Hematopoietic multipotent progenitor cell treated with erythropoietin and hydrocortisone succinate and interleukin-3 and kit ligand, for 4 days (in vitro differentiated cells): ENCODE data around the gene OSTF1.
A peak's percentile ranks its signal among the peaks of the same experiment; 100 is the strongest.

Experiments used
- DNase-seq: peaks from one replicate; pipeline ENCODE4 v3.0.0-alpha.2; 2015

The OSTF1 gene

DNA sequence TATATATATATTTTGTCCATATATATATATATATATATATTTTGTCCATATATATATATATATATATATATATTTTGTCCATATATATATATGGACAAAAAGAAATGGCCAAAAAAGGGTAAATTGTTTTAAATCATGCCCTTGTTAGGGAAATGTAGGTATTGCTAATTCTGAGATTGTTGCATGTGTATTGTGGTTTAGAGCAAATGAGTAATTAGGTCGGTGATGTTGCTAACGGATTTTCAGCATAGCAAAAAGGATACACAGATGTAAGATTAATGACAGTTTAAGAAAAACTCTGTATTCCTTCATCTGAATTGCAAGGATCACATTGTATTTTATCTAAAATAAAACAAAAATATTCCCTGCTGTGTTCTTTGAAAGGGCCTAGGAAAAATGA lies 40.2 kb downstream of the OSTF1 start:
- DNase-seq, result no peak

DNA sequence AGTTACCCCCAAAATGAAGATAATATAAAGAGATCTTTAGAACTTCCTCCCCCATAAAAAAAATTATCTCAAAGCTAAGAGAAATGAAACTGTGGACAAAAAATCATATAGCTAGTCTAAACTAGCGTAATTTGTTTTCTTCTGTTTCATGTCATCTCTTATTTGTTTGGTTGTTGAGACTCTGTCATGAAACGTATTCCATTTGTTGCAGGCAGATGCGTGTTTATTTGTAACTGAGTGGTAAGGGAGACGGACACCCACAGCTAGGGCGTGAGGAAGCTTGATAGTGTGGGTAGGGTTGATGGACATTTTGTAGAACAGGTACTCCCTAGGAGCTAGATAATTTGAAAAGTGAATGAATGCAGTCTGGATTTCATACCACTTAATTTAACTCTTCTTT lies 41.9 kb downstream of the OSTF1 start:
- DNase-seq, result no peak

DNA sequence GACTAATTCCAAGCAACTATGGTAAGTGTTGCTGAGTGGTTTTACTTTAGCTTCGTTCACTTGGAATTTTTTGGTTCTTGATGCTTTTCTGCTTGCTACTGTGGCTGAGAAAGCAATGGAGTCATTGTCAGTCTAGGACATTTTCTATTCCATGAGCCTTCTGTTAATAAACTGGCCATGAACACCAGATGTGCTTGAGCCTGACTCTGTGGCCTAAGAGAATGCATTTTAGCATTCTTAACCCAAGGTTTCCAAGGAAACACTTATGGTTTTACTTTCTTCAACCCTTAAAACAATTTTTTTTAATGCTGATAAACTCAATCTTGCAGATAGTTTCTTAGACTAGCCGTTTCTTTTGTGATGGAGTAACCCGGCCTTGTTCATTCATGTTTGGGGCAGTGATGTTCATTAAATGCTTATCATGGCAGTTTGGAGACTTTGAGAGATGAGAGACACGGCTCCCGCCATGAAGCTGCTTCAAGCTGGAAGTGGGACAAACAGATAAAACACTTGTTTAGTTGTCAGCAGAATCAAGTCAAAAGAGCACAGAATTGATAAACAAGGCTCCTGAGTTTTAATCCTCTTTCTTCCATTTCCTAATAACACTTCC lies 42.4 kb downstream of the OSTF1 start:
- DNase-seq, result no peak

DNA sequence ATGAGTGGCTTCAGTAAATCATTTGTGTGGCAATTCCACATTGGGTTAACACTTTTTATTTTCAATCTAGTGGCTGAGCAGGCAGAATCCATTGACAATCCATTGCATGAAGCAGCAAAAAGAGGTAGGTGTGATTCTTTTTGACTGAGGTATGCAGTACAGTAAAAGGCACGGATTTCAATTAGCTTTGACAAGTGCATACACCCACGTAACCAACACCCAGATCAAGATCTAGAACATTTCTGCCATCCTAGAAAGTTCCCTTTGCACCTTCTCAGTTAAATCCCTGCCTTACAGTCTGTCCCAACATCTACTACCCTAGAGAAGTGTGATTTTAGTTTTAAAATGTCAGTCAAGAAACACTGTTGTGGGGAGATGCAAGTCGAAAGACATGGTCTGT lies 43.4 kb downstream of the OSTF1 start:
- no peak for DNase-seq

DNA sequence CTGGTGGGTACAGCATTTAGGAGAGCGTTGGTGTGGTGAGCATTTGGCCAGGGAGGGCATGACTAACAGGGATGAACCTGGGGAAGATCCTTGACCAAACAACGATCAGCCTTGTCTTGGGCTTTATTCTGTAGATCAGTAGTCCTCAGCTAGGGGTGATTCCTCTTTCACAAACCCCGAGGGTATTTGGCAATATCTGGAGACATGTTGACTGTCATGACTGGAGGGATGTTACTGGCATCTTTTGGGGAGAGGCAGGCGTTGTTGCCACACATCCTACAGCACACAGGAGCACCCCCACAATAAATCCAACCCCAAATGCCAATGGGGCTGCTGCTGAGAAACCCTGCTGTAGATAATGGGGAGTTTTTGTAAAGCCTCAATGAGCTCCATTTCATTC lies 43.9 kb downstream of the OSTF1 start:
- peak; percentile 25 for DNase-seq

DNA sequence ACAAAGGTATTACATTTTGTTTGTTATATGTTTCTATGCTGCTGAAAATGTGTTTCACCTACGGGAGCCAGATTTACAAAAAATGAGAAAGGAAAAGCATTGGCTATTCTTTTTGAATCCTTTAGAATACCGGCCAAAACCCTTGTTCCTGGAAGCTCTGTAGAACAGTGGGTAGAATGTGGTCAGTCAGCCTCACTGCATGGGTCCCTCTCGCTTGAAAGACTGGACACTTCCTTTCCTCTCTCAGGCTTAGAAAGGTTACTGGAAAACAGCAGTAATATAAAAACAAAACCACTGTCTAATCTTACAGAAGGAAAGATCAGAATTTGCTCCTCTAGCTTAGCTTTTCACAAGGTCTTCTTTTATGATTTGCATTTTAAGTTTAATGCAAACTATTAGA lies 45.1 kb downstream of the OSTF1 start:
- no peak for DNase-seq

DNA sequence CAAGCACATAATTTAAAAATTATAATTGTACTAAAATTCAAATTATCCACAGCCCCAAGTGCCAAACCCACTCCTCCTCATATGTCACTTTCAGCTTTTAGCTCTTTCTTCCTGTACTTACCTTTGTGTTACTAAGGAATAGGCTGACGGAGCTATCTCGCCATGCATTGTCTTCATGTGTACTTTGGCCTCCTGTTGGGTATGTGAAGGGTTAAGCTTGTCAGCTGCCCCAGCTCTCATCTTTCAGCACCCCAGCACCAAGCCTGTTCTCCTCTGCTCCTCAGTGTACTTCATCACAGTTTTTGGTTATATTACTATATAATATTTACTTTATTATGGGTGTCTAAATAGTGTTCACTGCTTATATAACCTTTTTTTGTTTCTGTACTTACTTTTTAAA lies 46.2 kb downstream of the OSTF1 start:
- no peak for DNase-seq

DNA sequence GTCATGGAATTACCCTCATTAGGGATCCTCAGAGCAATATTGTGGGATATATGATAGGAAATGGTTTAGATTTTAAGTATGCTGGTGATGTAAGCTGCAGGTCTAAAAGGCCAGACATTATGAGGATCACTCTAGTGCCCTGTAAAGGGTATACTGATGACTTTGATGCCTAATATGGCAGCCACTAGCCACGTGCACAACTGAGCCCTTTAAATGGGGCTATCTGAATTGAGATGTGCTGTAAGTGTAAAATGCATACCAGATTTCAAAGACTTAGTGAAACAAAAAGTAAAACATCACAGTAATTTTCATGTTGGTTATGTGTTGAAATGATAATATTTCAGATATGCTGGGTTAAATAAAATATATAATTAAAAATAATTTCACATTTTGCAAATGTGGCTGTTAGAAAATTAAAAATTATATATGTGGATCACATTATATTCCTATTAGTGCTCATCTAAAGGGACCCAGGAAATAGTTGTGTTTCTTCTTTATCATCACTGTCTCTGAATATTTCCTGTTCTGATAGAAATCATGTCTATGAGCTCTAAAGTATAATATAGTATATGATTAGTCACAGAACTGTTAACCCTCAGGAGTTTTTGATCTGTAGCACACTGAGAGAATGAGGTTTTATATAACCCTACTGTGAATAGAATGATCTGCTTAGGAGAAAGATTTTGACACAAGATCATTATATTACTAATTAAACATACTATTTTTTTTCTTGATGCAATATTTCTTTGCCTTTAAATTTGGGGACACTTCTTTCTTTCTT lies 50.1 kb downstream of the OSTF1 start:
- DNase-seq, result no peak

DNA sequence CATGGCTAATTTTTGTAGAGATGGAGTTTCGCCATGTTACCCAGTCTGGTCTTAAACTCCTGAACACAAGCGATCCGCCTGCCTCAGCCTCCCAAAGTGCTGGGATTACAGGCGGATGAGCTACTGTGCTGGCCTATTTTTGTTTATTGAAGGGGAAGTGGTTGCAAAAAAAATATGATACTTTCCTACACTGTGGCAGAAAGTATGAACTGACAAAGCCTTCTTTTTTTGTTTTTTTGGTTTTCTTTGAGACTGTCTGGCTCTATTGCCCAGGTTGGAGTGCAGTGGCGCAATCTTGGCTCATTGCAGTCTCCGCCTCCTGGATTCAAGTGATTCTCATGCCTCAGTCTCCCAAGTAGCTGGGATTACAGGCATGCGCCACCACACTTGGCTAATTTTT lies 50.9 kb downstream of the OSTF1 start:
- DNase-seq, result no peak

DNA sequence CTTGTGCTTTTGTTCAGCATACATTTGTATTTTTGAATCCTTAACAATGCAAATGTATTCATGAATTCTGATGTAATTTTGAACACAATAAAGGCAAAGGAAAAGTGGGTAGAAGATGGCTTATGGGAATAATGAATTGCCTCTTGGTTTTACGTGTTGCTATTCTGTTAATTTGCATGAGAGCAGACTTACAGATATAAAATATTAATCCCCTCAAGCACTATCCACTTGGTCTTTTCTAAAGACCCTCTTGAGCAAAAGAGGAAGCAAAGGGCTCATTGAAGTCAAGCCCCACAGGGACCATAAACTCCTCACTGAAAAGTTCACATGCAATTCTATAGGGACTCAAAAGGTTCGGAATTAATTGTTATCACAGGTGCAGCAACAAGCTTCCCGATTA lies 51.9 kb downstream of the OSTF1 start:
- DNase-seq, result no peak

DNA sequence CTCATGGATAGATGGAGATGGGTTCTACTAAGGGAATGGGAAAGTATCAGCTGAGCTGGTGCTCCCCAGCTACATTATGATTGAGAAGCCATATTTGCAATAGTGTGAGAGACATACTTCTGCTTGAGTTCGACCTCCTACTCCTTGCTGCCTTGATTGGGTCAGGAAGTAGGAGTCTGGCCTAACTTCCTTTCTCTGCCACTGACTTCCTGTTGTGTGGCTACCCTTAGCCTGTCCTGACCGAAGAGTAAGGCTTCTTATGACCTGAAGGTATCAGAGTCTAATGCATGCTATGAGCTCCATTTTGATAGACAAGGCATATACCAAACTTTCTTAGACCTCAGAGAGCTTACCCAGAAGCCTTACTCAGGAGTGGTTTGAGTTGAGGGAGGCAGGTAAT lies 53.9 kb downstream of the OSTF1 start:
- peak; percentile 66 for DNase-seq

DNA sequence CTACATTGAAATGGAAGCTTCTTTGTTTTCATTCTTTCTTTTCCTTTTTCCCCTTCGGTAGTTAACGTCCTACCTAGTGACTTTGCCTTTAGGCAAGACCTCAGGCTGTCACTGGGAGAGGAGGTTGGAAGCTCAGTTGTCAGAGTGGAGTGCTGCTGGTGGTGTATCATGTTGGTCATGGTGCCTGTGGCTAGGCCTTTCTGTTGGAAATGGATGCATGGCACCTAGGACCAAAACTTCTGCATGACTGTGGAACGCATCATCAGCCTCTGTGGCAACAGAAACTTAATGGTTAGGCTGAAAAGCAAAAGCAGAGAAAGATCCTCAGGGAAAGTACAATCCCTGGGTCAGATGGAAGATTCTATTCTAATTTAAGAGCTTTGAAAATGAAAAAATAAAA lies 57.9 kb downstream of the OSTF1 start:
- DNase-seq, result no peak

DNA sequence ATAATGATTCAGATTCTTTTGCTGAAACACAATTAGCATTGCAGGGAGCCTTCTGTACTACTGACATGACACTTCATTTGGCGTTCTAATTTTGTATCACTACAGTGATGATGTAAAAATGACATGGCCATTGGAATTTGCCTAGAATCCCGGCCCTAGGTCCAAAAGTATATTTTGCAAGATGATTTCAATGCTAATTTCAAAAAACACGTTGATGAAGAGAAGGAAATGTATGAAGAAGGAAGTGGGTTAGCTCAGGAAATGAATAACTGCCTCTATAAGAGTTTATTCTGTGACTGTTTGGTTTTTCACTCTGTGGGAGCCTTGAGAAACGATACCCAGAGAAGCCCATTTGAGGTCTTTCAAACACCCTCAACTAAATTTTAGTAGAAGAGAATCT lies 59.3 kb downstream of the OSTF1 start:
- peak; percentile 63 for DNase-seq

DNA sequence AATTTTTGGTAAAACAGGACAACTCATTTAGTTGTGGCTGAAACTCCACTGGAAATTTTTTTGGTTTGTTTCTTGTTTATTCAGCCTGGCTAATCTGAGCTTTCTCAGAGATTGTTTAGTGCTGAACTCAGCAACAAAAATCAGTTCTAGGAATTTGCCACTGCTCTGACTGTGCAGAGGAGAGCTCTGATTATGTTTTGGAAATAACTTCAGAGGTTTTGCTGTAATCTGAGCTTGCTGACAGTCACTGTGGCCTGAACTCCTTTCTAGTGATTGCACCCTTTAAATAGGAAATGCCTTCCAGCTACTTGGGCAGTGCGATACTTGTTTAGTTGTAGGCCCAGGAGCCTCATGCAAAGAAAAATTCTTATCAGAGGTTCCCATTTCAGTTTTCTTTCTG lies 60.2 kb downstream of the OSTF1 start:
- DNase-seq, result no peak

DNA sequence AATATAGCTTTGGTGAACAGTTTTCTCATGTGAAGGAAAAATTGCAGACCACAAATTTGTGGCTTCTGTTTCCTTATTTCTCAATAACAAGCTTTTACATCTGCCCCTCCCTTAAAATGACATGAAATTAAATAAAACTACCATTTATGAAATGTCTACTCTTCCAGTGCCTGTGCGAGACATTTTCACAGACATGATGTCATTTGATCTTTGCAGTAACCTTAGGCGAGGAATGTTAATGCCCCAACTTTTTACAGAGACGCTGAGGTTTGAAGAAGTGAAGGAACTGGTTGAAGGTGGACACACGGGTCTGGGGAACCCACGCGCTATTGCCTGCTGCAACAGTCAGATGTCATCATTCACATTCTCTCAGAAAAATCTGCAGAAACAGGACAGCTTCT lies 61.5 kb downstream of the OSTF1 start:
- peak; percentile 63 for DNase-seq

DNA sequence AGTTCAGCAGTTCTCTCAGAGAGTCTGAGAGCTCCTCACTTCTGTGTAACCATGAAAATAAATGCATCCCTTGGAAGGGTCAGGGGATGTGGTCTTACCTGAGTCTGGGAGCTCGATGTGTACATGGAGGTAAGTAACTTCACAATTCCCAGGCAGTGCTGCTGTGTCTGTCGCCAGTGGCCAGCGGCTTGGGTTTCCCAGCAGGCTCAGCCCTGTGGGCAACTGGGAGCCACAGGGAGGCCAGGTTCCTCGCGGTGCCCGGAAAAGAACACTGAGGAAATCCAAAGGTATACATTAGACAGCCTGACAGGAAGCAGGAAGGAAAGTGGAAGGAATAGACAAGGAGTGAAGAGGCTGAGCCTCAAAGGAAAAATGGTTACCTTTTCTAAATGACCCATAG lies 62.2 kb downstream of the OSTF1 start:
- DNase-seq, result no peak

DNA sequence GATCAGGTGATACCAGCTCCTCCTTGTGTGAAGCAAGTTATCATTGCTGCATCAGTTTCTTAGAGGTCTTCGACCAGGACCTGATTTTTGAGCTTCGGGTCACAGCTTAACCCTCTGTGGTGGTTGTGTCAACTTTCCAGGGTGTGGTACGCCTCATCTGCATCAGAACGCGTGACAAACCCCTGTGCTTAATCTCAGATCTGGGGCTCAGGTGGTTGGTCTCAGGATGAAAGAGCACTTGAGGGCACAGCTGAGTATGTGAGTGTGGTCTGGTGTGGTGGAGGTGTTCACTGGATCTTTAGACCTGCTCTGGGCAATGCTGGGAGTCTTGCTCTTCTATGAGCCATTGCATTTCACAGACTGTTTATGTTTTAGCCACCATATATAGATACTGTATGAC lies 64.1 kb downstream of the OSTF1 start:
- no peak for DNase-seq

DNA sequence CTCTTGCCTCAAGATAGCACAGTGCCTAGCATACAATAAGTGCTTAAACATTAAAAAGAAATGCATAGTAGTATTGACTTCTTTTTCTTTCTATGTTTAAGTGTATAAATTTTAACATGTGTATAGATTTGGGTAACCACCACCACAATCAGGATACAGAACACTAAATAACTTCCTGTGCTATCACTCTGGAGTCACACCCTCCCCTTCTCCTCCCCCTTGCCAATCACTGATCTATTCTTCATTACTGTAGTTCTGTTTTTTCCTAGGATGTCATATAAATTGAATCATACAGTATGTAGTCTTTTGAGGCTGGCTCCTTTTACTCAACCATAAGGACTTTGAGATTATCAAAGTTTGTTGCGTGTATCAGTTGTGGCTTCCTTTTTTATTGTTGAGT lies 68.5 kb downstream of the OSTF1 start:
- DNase-seq, result peak; percentile 56

DNA sequence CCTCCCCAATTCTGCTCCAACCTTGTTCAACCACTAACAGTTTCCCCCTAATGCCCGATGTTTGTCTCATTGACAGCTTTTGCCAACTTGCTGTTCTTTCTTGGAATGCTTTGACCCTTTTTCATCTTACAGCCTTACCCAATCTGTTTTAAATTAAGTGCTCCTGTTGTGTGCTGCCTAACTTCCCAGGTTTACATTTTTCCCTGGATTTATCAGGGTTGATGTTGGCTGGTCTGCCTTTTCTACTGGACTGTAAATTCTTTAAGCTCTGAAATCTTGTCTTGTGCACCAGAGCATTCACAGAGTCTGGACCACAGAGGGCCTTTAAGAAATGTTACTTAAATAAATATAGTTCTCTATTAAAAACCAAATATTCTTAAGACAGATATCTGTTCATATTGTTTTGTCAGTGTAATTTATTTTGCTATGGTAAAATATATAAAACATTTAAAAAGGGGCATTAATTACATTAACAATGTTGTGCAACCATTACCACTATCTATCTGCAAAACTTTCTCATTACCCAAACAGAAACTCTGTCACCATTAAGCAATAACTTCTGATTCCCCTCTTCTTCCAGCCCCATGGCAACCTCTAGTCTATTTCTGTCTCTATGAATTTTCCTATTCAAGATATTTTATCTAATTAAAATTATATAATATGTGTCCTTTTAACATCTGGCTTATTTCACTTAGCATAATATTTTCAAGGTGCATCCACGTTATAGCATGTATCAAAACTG lies 73.0 kb downstream of the OSTF1 start:
- DNase-seq, result no peak

DNA sequence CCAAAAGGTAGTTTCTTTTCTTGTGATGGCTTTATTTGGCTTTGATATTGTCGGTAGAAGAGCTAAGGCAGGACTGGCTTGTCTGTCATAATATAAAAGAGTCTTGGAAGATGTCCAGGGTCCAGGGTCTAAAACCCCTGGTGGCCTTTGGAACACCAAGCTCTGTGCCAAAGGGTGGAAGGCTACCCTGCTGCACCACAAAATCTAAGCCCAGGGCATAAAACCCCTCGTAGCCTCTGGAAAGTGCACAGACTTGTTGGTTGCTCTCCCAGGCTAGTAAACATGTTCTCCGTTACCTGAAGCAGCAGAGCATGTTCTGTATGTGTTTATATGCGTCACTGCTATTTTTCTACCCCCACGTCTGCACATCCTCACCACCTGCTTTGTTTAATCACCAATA lies 75.5 kb downstream of the OSTF1 start:
- DNase-seq, result no peak

DNA sequence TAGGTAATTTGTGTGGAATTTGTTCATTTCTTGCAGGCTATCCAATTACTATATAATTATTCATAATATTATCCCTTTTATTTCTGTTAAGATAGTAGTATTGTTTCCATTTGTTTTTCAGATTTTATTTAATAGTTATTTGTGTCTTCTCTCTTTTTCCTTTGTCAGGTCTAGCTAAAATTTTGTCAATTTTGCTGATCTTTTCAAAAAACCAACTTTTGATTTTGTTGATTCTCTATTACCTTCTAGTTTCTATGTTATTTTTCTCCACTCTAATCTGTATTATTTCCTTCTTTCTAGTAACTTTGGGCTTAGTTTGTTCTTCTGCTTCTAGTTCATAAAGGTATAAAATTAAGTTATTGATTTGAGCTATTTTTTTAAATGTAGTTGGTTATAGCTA lies 76.3 kb downstream of the OSTF1 start:
- DNase-seq, result no peak

DNA sequence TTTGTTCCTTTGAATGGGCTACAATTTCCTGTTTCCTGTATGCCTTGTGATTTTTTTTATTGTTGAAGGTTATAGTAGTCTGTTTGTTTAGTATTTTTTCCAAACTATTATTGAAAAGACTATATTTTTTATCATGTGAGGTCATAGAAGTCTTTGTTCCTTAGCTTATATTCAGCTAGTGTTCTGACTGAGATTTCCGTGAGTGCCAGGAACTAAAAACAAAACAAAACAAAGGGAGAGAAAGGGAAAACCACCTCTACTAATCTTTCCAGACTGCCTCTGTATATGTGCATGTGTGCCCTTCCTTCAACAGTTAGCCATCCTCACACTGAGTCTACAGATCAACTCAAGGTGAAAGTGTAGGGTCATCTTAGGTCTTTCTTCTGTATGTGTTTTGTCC lies 79.0 kb downstream of the OSTF1 start:
- DNase-seq, result no peak

DNA sequence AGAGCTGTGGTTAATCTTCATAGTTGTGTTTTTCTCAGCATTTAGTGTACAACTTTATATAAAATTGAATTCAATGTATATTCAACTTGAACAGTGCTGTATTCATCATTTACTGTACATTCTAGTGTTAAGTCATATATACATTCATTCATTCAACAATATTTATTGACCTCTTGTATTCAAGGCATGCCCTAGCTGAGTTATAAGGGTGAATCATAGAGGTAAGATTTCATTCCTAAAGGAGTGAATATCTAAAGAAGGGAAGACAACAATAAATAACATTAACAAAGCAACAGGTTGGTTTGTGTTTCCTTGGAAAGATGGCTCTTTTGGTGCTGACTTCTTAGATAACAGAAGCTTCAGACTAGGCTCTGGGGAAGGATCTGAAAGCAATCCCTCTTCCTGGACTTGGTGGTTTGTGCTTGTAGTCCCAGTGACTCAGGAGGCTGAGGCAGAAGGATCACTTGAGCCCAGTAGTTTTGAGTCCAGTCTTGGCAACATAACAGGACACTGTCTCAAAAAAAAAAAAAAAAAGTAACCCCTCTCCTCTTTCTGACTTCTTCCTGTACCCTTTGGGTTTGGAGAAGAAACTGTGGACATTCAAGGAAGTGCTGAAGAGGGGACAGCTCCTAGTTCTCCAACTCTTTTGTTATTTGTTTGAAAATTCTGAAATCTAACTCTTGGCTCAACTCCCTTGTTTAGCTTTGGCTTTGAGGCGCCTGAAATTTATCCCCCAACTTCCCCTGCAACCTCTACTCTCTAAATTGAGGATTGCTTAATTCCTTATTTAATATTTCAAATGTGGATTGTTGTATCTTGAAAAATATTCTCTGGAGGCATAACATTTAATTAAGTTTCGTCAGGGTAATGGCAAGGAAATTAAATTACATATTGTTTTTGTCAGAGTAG lies 80.2 kb downstream of the OSTF1 start:
- DNase-seq, result no peak
